ENCODE results near the gene ARHGEF18. TPM values are rescaled to one million over a fixed set of nuclear protein-coding genes. Genes with fewer than 3 reads are reported as not detected.

Gene ARHGEF18
- total RNA-seq (2016; rRNA removed; fragmentation: Illumina TruSeq; extraction: Trizol) (14.5 and 17.5 TPM in 2 replicates), polyA plus RNA-seq (2011; rRNA removed) (4.2 and 7.2 TPM in 2 replicates), polyA minus RNA-seq (2011; rRNA and poly(A)+ RNA removed; ENCODE audit: low replicate concordance) (7.5 and 13.6 TPM in 2 replicates), Bru-seq, nascent RNA (percentile 53 among the genes with signal in this experiment), BruChase-seq, experiment 1, labeled RNA remaining after a 6-hour chase (percentile 80 among the genes with signal in this experiment), BruChase-seq, experiment 2, labeled RNA remaining after a 2-hour chase (percentile 71 among the genes with signal in this experiment)
- 1.7 and 1.8 TPM in 2 replicates for total RNA-seq (2016; cell fraction: cytosol; rRNA removed; fragmentation: Illumina TruSeq; extraction: Trizol; ENCODE audit: low read depth)
- 13.1 and 19.3 TPM in 2 replicates for total RNA-seq (2016; cell fraction: insoluble cytoplasmic fraction; rRNA removed; fragmentation: Illumina TruSeq; extraction: Trizol)
- total RNA-seq (2016; cell fraction: membrane; rRNA removed; fragmentation: Illumina TruSeq; extraction: Trizol): 4.9 and 5.2 TPM in 2 replicates
- total RNA-seq (2016; cell fraction: nucleus; rRNA removed; fragmentation: Illumina TruSeq; extraction: Trizol): 11.5 and 13.9 TPM in 2 replicates
- polyA plus RNA-seq (2011; cell fraction: cytosol; rRNA removed): 5.5 and 6.5 TPM in 2 replicates
- polyA plus RNA-seq (2011; cell fraction: nucleus; rRNA removed): 13.2 and 16.3 TPM in 2 replicates
- polyA plus RNA-seq (2012): 10.7 and 11.4 TPM in 2 replicates
- 0.86 and 0.89 TPM in 2 replicates for polyA plus RNA-seq (2016; cell fraction: cytosol; fragmentation: Illumina TruSeq; extraction: Trizol; ENCODE audit: low read depth)
- 8.2 and 11.6 TPM in 2 replicates for polyA plus RNA-seq (2016; cell fraction: insoluble cytoplasmic fraction; fragmentation: Illumina TruSeq; extraction: Trizol; ENCODE audit: low read depth)
- polyA plus RNA-seq (2016; cell fraction: membrane; fragmentation: Illumina TruSeq; extraction: Trizol; ENCODE audit: low read depth): 2.0 and 2.3 TPM in 2 replicates
- 13.8 and 16.4 TPM in 2 replicates for polyA plus RNA-seq (2016; cell fraction: nucleus; fragmentation: Illumina TruSeq; extraction: Trizol; ENCODE audit: insufficient read depth, low read depth)
- polyA minus RNA-seq (2011; cell fraction: cytosol; rRNA and poly(A)+ RNA removed): 6.7 and 11.8 TPM in 2 replicates
- polyA minus RNA-seq (2011; cell fraction: nucleus; rRNA and poly(A)+ RNA removed): 10.2 and 11.5 TPM in 2 replicates
- long read RNA-seq, experiment 1, partial matches to known transcripts: 6 of 7 reads
- long read RNA-seq, experiment 1, other reads (novel, unspliced or antisense): 1 of 7 reads
- long read RNA-seq, experiment 2, full-length matches to known transcripts: 1 of 61 reads
- long read RNA-seq, experiment 2, partial matches to known transcripts: 53 of 61 reads
- long read RNA-seq, experiment 2, other reads (novel, unspliced or antisense): 7 of 61 reads

- H3K9ac ChIP-seq (ENCODE audit: insufficient read depth, low read depth, low read length): no peak within 1 kb of the TSS
- in situ Hi-C loops (cut with HindIII; ENCODE audit: extremely low pct_ligation_motif_present, low pct_unique_long_range_greater_than_20kb): loop anchor here (10.0 kb wide), 1 partner anchor 244 kb away; no protein-coding TSS in a partner anchor
- H3K27ac ChIP-seq (ENCODE audit: extremely low read length, insufficient read depth, low read length): no peak within 1 kb of the TSS
These were observed at the start of gene ARHGEF18 for GRCh38 chr19:7348587-7349230. Gene ARHGEF18, plus strand, starts transcription at chr19:7348937. Its CDS starts 13,954 bp downstream, at chr19:7362891.

More at GRCh38 chr19:7348587-7349230, at the start of gene ARHGEF18:
- H3K36me3 ChIP-seq (replicated peaks in 1 of 2; ENCODE audit: control insufficient read depth in 1 of 2, insufficient read depth in 2 of 2, low read length in 2 of 2): no peaks in the 10 kb centered on the region
- no TSS peak for BruUV-seq (replicated peaks)
- peaks cover 6% of the 10 kb centered on the region for H3K9me3 ChIP-seq (ENCODE audit: low read length)
- no peak; the same call in 2 of the 3 replicates for ATAC-seq
- WGBS (ENCODE audit: low lambda C conversion rate): 31% methylated on average over 9 of the region's 13 CpGs
- no peak for FAIRE-seq
- no peak within 1 kb of the TSS for H2AFZ ChIP-seq (ENCODE audit: low read length)
- intact Hi-C loops (cut with micrococcal nuclease; ENCODE audit: unreplicated experiment): no loop called here
- TF ChIP-seq MNT (IDR thresholded peaks at IDR 0.05): peak; percentile 37; the same call in 1 of the 2 replicates
- no peak for TF ChIP-seq CERS6 (CRISPR knock-in tag; IDR thresholded peaks at IDR 0.05)
- ChIA-PET CTCF (ENCODE audit: low intra/inter-chr PET ratio, low total read pairs) (no interaction called here), POLR2A (no interaction called here)
- no peak within 1 kb of the TSS for H3K4me2 ChIP-seq (ENCODE audit: low read depth, low read length)
- no peaks in the 10 kb centered on the region; a peak in 1 of 5 replicates for H3K27me3 ChIP-seq (ENCODE audit: control insufficient read depth in 1 of 2, insufficient read depth in 2 of 2, low read length in 2 of 2)
- peaks cover 25% of the 10 kb centered on the region for H3K4me1 ChIP-seq (ENCODE audit: insufficient read depth, low read length)
- no peak for DNase-seq (ENCODE audit: low spot score)
- H3K79me2 ChIP-seq (ENCODE audit: insufficient read depth, low read length): no peaks in the 10 kb centered on the region
- H3K4me3 ChIP-seq (replicated peaks in 1 of 3; ENCODE audit: insufficient read depth in 1 of 3, low read depth in 2 of 3, low read length in 3 of 3): no peak within 1 kb of the TSS
- no peaks in the 10 kb centered on the region for H4K20me1 ChIP-seq (ENCODE audit: insufficient read depth, low read length)

Measured in HepG2 (cell line).